Measurements from ENCODE around the gene ZDHHC18.

The ZDHHC18 gene

GRCh38 chr1:26789931-26790330, 36.6 kb upstream of the ZDHHC18 start:
- ChIA-PET CTCF (interaction anchor here (0.7 to 9.4 kb wide), 30 partner anchors 9 to 289 kb away, joined by 3 to 509 read pairs (median 7); partner anchors contain the start of gene GPN2), POLR2A (interaction anchor here (2.5 kb wide), 1 partner anchor 92 kb away, joined by 34 read pairs; no protein-coding TSS in a partner anchor)
- H3K4me3 ChIP-seq (ENCODE audit: low read depth, low read length) = no peak overlapping the region
- no peak for DNase-seq (ENCODE audit: low read depth, low spot score)
- TF ChIP-seq CTCF (IDR thresholded peaks at IDR 0.05; ENCODE audit: insufficient read depth, low read length, missing control alignments) = no peak

GRCh38 chr1:26790551-26790953, 35.9 kb upstream of the ZDHHC18 start:
- TF ChIP-seq CTCF (IDR thresholded peaks at IDR 0.05; ENCODE audit: insufficient read depth, low read length, missing control alignments) = no peak
- no peak for DNase-seq (ENCODE audit: low read depth, low spot score)
- CTCF ChIA-PET = interaction anchor here (0.8 to 9.4 kb wide), 26 partner anchors 10 to 290 kb away, joined by 3 to 509 read pairs (median 10); partner anchors contain the start of gene GPN2
- H3K4me3 ChIP-seq (ENCODE audit: low read depth, low read length) = no peak overlapping the region
- POLR2A ChIA-PET = interaction anchor here (1.0 to 1.6 kb wide), 2 partner anchors 92 to 98 kb away, joined by 3 to 4 read pairs; no protein-coding TSS in a partner anchor

GRCh38 chr1:26791148-26791547, 35.3 kb upstream of the ZDHHC18 start:
- ChIA-PET POLR2A (interaction anchor here (1.0 to 1.6 kb wide), 2 partner anchors 92 to 99 kb away, joined by 3 to 4 read pairs; no protein-coding TSS in a partner anchor), CTCF (interaction anchor here (0.8 to 9.4 kb wide), 15 partner anchors 9 to 187 kb away, joined by 3 to 509 read pairs (median 25); partner anchors contain the start of gene GPN2)
- no peak for DNase-seq (ENCODE audit: low read depth, low spot score)
- no peak for TF ChIP-seq CTCF (IDR thresholded peaks at IDR 0.05; ENCODE audit: insufficient read depth, low read length, missing control alignments)
- H3K4me3 ChIP-seq (ENCODE audit: low read depth, low read length) = no peak overlapping the region

- TF ChIP-seq CTCF (IDR thresholded peaks at IDR 0.05; ENCODE audit: insufficient read depth, low read length, missing control alignments) = no peak
- POLR2A ChIA-PET = interaction anchor here (1.6 kb wide), 1 partner anchor 93 kb away, joined by 4 read pairs; no protein-coding TSS in a partner anchor
- no peak overlapping the region for H3K4me3 ChIP-seq (ENCODE audit: low read depth, low read length)
- DNase-seq (ENCODE audit: low read depth, low spot score) = no peak
- CTCF ChIA-PET = interaction anchor here (0.8 to 9.4 kb wide), 10 partner anchors 9 to 187 kb away, joined by 3 to 509 read pairs (median 41); no protein-coding TSS in a partner anchor
These were observed 34.9 kb upstream of the ZDHHC18 start for GRCh38 chr1:26791626-26792025.

GRCh38 chr1:26792924-26793323, 33.6 kb upstream of the ZDHHC18 start:
- TF ChIP-seq CTCF (IDR thresholded peaks at IDR 0.05; ENCODE audit: insufficient read depth, low read length, missing control alignments) = no peak
- DNase-seq (ENCODE audit: low read depth, low spot score) = no peak
- POLR2A ChIA-PET = no interaction called here
- CTCF ChIA-PET = interaction anchor here (5.8 to 10.1 kb wide), 2 partner anchors 101 to 190 kb away, joined by 62 to 167 read pairs; no protein-coding TSS in a partner anchor
- no peak overlapping the region for H3K4me3 ChIP-seq (ENCODE audit: low read depth, low read length)

- ChIA-PET CTCF (interaction anchor here (10.1 kb wide), 1 partner anchor 192 kb away, joined by 167 read pairs; no protein-coding TSS in a partner anchor), POLR2A (no interaction called here)
- no peak overlapping the region for H3K4me3 ChIP-seq (ENCODE audit: low read depth, low read length)
- DNase-seq (ENCODE audit: low read depth, low spot score) = no peak
- TF ChIP-seq CTCF (IDR thresholded peaks at IDR 0.05; ENCODE audit: insufficient read depth, low read length, missing control alignments) = no peak
These were observed 32.1 kb upstream of the ZDHHC18 start for GRCh38 chr1:26794391-26794790.

Data from AG04449 (cell line).